T1000 (cell line): ENCODE results near the gene ZNF716.
"Not testable (repeated sequence)": the region's sequence is repeated elsewhere in the genome, so short reads cannot be mapped to it uniquely, and the experiment has no call there.

Experiments used
- DNase-seq: peaks from one replicate; lab custom pipeline; 2025; ENCODE audit warnings: mixed read lengths; lab: John Stamatoyannopoulos, UW

The ZNF716 gene

GRCh38 chr7:57426629-57427003 lies 23.4 kb upstream of the ZNF716 start:
- DNase-seq: no peak

- DNase-seq: no peak
Observed at GRCh38 chr7:57427146-57427545, 22.8 kb upstream of the ZNF716 start.

- no peak for DNase-seq
Observed at GRCh38 chr7:57427594-57427993, 22.4 kb upstream of the ZNF716 start.

- no peak for DNase-seq
Observed at GRCh38 chr7:57432583-57432982, 17.4 kb upstream of the ZNF716 start.

GRCh38 chr7:57437581-57437980 lies 12.4 kb upstream of the ZNF716 start:
- no peak for DNase-seq

- DNase-seq: no peak
Observed at GRCh38 chr7:57438244-57438643, 11.7 kb upstream of the ZNF716 start.

- DNase-seq: no peak
Observed at GRCh38 chr7:57443567-57443966, 6.4 kb upstream of the ZNF716 start.

- not testable (repeated sequence) for DNase-seq
Observed at GRCh38 chr7:57469186-57469828, 19.3 kb downstream of the ZNF716 start.

- not testable (repeated sequence) for DNase-seq
Observed at GRCh38 chr7:57480304-57480703, 30.3 kb downstream of the ZNF716 start.

- DNase-seq: not testable (repeated sequence)
Observed at GRCh38 chr7:57485022-57485421, 35.0 kb downstream of the ZNF716 start.

GRCh38 chr7:57487957-57488356 lies 38.0 kb downstream of the ZNF716 start:
- DNase-seq: no peak

- not testable (repeated sequence) for DNase-seq
Observed at GRCh38 chr7:57495111-57495510, 45.1 kb downstream of the ZNF716 start.

GRCh38 chr7:57496395-57496794 lies 46.4 kb downstream of the ZNF716 start:
- no peak for DNase-seq

GRCh38 chr7:57505176-57505575 lies 55.2 kb downstream of the ZNF716 start:
- DNase-seq: no peak
